Left forelimb (tissue), 1 donor: ENCODE results near the gene COL11A2.

Experiments
- DNase-seq: peaks from one replicate; pipeline ENCODE4 v3.0.0-alpha.2; 2018; ENCODE audit warnings: low spot score

The COL11A2 gene

GRCh38 chr6:33192671-33193602, 670 bp upstream of the COL11A2 start:
- no peak for DNase-seq

DNA sequence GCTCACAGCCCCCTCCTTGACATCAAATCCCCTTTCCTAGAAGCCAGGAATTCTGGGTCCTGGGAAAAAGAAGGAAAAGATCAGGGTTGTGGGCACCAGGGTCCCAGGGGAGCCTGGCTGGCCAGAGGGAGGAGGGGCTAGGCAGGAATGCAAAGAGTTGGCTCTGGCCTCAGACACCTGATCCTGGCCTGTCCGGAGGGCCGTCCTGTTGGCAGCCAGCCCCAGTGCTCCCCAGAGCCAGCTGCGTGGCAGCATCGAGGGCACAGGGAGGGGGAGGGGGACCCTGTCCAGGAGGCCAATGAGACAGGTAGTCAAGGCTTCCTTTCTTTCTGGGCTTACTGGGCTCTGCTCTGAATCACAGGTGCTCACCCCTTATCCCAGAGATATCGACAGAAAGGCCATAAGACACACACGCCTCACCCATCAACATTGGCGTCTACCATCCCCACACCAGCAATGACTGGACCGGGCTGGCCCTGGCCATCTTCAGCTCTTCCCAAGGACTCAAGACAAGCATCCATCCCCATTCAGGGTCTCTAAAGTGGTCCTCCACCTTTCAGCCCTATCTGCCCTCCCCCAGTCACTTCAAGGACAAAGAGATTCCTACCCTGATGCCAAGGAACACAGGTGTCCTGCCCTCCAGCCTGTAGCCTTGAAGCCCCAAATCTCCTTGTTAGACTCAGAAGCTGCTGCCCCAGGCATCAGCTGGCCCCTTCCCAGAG, 723 bp downstream of the COL11A2 start:
- no peak for DNase-seq

- DNase-seq = no peak
These were observed 1.7 kb downstream of the COL11A2 start for GRCh38 chr6:33190504-33191107.

DNA sequence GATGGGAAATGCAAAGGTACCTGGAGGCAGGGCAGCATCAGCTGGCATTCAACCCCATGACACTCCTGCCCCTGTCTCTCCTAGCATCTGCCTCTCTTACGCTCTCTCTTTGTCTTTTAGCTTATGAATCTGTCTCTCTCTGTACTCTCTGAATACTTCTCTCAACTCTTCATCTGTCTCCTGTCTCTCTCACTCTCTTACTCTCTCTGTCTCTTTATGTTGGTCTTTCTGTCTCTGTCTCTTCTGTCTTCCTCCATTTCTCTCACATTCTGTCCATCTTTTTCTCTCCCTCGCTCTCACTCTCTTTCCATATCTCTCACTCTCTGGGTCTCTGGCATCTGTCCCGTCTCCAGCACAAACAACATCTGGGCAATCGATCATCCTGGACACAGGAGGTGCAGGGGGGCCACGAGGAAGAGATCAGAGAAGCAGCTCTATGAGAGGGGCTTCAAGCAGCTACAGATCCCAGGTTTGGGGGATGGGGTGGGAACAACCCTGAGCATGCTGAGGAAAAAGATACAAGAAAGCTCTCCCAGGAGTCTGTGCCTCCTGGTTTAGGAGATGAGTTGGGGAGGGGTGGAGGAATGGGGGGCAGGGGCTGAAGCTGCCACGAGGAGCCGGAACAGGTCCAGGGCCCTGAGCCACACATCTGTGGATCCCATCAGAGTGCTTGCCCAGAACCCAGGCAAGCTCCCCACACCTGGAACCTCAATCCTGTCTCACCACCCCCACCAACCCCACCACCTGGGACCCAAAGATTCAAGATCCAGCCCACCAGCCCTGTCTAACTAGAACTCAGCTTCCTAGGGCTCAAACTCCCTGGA, 2.4 kb downstream of the COL11A2 start:
- no peak for DNase-seq

DNA sequence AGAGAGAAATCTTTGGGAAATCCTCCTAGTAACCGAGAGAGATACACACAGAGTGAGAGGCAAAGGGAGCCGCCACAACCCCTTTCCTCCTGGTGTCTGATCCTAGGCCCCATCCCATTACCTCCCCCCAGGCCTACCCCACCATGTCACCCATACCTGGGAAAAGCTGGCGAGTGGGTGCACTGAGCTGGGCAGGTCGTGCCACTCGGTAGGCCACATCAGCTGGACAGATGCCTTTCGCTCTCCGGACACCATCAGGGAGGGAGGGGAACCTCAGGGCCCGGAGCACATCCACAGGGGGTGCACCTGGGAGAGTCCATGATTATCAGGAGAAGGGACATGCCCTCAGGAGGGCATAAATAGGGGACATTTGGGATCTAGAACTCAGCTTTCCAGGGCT, 3.1 kb downstream of the COL11A2 start:
- no peak for DNase-seq

GRCh38 chr6:33187809-33188208, 4.5 kb downstream of the COL11A2 start:
- no peak for DNase-seq

- DNase-seq = no peak
These were observed 6.5 kb downstream of the COL11A2 start for GRCh38 chr6:33185654-33186187.

- no peak for DNase-seq
These were observed 7.1 kb downstream of the COL11A2 start for GRCh38 chr6:33185190-33185589.

- DNase-seq = no peak
These were observed 9.1 kb downstream of the COL11A2 start for GRCh38 chr6:33183071-33183683.

- DNase-seq = no peak
These were observed 11.1 kb downstream of the COL11A2 start for GRCh38 chr6:33181141-33181540.

DNA sequence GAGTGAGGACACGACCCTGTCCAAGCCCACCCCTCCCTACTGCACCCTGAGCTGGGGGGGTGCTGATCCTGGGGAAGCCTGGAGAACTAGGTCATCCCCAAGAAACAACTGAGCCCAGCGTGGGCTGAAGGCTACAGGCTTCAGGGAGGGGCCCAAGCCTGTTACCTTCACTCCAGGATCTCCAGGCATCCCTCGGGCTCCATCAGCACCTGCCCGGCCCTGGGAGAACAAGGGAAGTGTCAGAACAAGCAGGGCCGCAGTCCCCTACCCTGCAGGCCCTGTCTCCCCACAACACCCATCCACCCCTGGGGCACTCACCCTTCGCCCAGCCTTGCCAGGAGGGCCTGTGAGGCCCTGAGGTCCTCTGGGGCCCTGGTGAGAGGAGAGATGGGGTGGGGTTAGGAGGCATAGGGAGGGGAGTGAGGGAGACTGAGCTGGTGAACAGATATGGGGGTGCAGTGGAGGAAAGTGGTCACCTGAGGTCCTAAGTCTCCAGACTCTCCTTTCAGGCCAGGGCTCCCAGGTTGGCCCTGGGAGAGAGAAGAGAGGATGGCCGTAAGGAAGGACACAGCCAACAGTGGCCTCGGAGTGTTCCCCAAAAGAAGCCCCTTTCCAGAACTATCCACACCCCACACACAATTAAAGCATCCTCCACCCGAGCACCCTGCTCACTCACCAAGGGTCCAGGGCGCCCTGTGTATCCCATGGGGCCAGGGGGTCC, 13.4 kb downstream of the COL11A2 start:
- DNase-seq = no peak

DNA sequence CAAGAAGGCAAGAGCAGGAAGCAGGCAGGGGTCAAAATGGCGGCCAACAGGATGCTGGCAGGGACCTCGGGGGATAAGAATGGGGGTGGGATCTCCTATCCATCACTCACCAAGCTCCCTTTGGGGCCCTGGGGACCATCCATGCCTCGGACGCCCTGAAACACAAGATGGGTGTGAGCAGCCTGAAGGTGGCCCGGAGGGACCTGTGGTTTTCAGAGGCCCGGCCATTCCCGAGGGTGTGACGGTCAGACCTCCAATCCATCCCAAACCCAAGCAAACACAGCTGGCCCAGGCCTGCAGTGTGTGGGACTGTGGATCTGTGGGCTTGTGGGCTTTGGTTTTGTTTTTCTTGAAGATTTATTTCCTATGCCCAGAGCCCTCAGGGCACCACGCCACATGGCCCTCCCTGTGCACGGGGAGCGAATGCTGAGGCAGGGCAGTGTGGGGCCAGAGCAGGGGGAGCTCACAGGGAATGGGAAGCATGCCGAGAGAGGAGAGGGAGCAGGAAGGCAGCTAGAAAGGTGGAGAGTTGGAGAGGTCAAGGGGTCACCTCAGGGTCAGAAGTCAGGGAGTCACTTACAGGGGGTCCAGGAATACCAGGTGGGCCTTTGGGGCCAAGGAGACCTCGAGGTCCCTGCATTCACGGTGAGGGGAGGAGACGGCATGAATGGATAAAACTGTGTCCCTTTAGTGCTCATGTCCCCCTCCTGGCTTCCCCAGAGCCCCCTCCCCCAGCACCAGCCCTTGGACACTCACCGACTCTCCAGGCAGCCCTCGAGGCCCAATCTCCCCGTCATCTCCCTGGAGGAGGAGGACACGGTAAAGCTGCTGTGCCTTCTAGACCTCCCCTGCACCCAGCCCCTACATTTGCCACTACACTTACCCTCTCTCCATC, 14.5 kb downstream of the COL11A2 start:
- no peak for DNase-seq

- DNase-seq = no peak
These were observed 15.4 kb downstream of the COL11A2 start for GRCh38 chr6:33176906-33177305.

DNA sequence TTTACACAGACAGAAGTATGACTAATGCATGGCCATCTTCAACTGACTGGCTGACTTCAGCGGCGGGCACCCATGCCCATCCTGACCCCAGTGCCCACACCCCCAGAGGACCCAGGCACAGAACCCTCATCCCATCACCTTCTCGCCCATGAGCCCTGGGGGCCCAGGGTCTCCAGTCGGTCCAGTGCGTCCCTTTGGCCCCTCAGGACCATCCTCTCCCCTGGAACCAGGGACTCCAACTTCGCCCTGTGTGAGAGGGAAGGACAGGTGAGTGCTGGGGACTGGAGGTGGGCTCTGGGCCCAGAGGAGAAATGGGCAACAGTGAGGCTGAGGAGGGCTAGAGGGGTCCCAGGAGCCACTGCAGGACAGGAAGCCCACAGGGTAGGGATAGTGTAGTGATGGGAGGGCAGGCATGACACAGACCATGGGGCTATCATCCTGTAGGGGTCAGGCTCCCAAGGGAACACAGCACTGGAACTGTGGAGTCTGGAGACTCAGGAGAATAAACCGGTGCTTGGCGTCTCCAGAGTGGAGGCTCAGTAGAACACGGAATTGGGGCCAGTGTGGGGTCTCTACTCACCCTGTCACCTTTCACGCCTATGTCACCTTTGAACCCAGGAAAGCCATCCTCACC, 16.7 kb downstream of the COL11A2 start:
- DNase-seq = no peak

- no peak for DNase-seq
These were observed 17.5 kb downstream of the COL11A2 start for GRCh38 chr6:33174784-33175183.

GRCh38 chr6:33173535-33174180, 18.6 kb downstream of the COL11A2 start:
- DNase-seq = no peak

DNA sequence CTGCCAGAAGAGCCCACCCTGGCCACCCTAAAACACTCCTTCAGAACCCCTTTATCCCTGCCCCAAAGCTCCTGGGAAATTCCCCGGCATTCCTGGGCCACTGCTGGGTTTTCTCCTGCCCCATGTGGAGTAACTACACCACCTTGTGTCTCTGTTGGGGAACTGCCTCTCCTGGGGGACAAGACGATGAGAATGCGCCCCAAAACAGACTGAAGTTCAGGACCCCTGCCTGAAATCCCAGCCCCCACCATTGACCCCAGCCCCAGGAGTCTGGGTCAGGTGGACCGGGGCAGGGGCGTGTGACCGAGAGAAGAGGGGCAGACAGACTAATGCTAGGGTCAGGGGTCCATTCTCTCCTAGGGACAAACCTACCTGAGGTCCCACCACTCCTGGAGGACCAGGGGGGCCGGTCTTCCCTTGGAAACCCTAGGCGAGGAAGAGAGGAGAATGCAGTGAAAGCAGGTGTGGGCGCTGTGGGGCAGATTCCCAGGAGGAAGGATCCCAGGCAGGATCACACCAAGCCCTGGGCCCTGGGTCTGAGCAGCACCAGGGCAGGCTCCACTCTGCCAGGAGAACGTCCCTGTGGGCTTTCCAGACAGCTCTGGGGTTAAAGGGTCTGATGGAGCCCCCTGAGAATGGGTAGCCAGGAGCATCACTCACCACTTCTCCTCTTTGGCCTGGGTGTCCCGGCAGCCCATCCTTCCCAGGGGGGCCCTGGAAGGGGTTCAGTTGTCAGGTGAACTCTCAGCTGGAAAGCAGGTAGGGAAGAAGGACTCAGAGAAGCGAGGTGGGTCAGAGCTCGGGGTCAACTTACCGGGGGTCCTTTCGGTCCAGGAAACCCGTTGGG, 19.4 kb downstream of the COL11A2 start:
- DNase-seq = no peak
